Activated T-cell treated with anti-CD3 and anti-CD28 coated beads for 48 hours (primary cell): ENCODE measurements around the gene LRRC74B.

Source experiments
- DNase-seq: peaks from one replicate; pipeline ENCODE4 v3.0.0-alpha.2; 2020; ENCODE audit warnings: low read depth

The LRRC74B gene

DNA sequence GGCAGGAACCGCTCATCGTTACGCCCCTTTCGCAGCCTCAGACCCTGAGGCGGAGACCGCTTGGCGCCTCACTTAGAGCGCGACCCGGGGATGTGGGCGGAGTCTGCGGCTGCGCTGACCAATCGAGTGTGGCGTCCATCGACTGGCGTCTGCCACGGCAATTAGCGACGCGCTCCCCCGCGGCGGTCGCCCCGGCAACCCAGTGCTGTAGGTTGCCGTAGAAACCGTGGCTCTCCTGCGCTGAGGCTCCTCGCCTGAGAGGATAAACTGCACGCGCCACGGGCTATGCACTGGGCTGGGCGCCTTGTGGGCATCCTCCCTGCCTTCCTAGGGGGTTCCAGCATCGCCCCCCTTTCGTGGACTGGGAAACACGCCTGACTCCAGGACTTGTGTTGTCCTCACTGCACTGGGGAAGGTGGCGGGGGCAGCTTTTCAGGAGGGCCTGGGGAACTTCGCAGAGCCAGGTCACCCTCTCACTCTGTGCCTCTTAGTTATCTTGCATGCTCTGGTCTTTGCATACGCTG is 31.5 kb upstream of the LRRC74B start:
- DNase-seq: peak; percentile 86

DNA sequence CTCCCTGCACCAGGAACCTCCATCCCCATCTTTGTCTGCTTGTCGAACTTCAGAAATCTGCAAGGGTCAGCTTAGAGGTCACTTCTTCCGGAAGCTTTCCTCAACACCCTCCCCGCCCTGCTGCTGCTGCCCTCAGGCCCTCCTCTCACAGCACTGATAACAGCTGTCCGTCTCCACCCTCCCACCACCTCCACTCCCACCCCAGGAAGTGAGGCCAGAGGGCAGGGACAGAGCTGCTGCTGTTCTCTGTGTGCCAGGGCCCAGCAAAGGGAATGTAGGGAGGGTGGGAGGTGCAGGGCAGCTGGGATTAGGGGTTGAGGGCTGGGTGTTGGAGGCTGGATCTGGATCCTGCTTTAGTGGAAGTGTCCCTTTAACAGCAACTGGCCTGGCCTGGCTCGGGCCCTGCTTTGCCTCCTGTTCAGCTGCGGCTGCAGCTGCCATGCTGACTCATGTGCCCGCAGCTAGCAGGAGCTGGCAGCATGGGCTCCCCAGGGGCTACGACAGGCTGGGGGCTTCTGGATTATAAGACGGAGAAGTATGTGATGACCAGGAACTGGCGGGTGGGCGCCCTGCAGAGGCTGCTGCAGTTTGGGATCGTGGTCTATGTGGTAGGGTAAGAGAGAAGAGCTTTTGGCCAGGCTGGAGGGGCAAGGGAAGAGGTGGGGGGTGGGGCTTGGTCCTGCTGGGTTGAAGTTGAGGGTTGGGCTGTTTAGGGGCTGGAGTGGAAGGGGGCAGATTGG is 30.9 kb upstream of the LRRC74B start, which contains the start of gene P2RX6:
Gene P2RX6, plus strand, starts transcription at position 440 of the 740 bp plus-strand sequence. Its CDS starts 10 bp downstream, at position 450.
- no peak for DNase-seq

DNA sequence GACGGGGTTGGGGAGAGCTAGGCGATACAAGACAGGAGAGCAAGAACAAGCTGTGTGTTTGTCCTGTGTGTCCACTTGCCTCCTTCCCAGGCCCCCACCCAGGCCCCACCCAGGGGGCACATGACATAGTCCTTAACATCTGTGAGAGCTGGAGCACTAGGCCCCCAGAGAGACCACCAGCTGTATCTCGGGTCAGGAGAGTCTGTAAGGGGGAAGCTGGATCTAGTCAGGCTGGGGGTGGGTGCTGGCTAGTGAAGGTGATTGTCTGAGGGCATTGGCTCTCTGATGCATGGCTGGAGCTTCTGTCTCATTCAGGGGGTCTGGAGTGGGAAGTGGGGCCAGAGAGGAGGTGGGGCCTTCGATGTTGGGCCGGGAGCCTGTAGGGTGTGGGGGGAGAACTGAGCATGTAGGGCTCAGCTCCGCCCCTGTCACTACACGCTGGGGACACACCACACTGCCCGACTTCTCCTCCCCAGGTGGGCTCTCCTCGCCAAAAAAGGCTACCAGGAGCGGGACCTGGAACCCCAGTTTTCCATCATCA is 30.2 kb upstream of the LRRC74B start:
- no peak for DNase-seq

- DNase-seq: no peak
Measured at GRCh38 chr22:21016644-21017420, 28.9 kb upstream of the LRRC74B start.

- DNase-seq: no peak
Measured at GRCh38 chr22:21018314-21018713, 27.4 kb upstream of the LRRC74B start.

DNA sequence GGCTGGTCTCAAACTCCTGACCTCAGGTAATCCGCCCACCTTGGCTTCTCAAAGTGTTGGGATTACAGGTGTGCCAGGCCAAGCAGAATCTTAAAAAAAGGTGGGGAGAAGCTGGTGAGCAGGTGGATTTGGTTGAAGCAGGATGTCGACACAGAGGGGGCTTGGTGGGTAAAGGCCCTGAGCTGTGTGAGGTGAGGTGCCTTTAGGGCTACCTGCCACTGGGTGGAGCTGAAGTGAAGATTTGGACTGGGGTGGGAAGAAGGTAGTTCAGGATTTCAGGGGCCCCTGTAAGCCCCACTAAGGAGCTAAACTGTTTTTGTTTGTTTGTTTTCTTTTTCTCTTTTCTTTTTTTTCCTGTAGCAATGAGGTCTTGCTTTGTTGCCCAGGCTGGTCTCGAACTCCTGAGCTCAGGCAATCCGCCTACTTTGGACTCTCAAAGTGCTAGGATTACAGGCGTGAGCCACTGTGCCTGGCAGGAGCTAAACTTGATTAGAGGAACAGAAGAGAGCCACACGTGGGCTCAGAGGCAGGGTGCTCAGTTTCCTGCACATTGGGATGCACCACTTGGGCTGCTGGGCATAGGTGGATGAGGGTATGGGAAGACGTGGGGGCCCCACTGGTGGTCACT is 24.8 kb upstream of the LRRC74B start:
- DNase-seq: no peak

GRCh38 chr22:21022507-21022906 is 23.2 kb upstream of the LRRC74B start:
- DNase-seq: no peak

DNA sequence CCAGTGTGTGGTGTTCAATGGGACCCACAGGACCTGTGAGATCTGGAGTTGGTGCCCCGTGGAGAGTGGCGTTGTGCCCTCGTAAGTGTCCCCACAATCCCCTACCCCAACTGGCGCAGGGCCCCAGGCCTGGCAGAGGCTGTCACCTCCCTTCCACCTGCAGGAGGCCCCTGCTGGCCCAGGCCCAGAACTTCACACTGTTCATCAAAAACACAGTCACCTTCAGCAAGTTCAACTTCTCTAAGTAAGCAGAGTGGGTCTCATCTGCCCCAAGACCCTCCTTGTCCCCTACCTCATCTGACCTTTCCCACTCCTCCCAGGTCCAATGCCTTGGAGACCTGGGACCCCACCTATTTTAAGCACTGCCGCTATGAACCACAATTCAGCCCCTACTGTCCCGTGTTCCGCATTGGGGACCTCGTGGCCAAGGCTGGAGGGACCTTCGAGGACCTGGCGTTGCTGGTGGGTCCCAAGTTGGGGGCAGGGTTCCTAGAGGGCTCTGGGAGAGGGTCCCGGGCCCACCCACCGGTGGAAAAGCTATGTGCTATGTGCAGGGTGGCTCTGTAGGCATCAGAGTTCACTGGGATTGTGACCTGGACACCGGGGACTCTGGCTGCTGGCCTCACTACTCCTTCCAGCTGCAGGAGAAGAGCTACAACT is 22.7 kb upstream of the LRRC74B start:
- no peak for DNase-seq

DNA sequence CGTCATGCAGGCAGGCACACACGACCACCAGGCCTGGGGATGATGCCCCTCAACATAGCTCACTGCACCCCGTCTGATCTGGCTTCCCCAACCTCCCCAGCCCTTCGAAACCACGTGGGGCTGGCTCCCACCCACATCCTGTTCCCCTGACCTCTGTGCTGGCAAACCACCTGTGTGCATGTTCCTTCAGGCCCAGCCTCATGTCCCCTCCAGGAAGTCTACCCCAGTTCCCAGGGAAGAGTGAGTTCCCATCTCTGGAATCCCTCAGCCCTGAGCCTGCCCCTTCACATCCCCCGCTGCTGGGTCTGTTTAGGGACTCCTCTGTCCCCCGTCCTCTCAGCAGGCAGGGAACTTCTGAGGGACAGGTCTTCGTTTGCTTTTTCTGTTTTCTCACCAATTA is 20.5 kb upstream of the LRRC74B start:
- DNase-seq: no peak

DNA sequence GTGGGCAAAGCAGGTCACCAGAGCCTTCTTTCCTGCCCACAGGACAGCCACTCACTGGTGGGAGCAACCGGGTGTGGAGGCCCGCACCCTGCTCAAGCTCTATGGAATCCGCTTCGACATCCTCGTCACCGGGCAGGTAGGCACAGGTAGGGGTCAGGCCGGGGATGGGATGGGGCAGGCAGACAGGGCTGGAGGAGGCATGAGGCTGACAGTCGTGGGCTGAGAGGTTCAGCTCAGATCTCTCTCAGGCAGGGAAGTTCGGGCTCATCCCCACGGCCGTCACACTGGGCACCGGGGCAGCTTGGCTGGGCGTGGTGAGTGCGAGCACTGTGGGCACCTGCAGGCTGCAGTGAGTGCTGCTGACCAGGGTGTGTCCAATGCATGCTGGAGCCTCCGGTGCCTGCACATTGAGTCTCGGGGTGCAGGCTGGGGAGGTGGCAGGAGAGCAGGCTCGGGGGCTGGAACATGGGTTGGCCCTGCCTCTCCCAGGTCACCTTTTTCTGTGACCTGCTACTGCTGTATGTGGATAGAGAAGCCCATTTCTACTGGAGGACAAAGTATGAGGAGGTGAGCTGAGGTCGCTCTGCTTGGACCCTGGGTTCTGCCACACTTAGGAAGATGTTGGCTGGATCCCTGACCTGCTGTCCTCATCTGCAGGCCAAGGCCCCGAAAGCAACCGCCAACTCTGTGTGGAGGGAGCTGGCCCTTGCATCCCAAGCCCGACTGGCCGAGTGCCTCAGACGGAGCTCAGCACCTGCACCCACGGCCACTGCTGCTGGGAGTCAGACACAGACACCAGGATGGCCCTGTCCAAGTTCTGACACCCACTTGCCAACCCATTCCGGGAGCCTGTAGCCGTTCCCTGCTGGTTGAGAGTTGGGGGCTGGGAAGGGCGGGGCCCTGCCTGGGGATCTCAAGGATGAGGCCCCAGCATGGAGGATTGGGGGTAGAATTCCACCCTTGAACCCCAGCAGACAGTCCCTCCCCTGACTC is 19.7 kb upstream of the LRRC74B start:
- no peak for DNase-seq

DNA sequence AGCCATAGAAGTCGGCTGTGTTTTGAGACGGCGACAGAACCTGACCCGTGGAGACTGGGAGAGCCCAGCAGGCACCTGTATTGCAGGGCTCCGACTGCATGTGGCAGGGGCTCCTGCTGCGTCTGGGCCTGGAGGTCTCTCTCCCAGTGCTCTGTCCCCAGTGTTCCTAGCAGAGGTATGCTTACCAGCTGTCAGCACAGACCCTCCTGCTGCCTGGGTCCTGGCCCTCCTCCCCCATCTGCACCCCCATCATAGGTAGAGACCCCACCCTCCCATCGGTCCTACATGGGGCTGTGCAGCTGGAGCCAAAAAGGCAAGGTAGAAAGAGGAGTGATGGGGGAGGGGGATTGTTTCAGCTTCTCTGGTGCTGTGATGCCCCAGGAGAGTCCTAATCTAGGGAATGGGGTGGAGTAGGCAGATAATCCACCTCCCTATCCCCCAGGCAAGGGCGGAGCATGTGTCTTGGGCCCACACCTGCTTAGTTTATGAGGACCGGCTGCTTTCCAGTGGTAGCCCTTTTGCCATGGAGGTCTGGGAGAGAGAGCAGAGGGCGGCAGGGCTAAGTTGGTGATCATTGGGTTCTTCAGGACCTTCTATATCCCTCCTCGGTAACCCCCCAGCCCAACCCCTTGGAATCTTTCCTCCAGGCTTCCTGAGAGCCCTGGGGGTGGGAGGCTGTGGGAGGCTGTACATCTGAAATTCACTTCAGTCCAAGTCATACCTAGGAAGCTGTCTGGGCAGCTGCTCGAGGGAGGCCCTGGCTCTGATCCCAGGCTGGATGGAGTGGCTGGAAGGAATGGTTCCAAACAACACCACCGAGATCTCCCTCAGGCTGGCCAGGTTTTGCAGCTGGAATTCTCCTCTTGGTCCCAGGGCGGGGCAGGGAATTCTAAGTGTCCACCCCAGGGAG is 18.7 kb upstream of the LRRC74B start:
- DNase-seq: no peak

DNA sequence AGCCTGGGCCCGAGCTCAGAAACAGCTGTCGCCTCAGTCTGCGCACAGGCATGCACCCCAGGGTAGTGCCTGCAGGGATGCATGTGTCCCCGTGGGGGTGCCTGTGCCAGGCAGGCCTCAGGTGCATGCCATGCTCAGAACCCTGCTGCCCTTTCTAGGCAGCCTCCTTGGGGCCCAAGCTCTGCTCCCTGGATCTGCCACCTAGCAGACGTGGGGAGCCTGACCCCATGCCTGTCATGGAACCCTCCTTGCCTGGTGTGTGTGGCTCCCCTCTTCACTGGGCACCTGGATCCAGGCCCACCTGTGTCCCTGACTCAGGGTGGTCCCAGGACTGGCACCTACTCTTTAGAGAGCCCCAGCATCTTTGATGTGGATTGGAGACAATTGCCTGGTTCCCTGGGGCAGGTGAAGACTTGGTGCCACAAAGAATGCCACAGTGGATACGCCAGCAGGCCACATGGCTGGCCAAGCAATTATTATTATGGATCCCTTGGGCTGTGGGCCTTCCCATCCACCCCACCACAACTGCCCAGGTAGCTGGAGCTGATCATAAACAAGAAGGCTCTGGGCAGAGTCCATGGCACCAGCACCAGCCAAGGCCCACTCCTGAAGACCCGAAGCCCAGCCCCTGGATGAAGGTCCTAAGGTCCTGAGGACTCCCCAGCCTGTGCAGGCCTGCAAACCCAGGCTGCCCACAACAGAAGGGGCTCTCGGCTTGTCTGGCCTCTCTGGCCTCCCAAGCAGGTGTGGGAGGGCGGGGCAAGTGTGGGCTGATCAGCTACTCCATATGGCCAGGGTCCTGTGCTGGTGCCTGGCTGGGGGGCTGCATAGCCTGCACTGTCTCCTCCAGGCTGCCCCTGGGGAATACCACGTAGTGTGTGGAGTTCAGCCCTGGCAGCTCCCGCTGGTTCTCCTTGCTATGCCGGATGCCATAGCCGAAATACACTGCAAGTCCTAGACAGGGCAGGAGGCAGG is 17.2 kb upstream of the LRRC74B start:
- DNase-seq: no peak

- no peak for DNase-seq
Measured at GRCh38 chr22:21029486-21030025, 16.2 kb upstream of the LRRC74B start.

- DNase-seq: no peak
Measured at GRCh38 chr22:21030032-21030431, 15.7 kb upstream of the LRRC74B start.

GRCh38 chr22:21030621-21031544 is 14.9 kb upstream of the LRRC74B start:
- DNase-seq: no peak

DNA sequence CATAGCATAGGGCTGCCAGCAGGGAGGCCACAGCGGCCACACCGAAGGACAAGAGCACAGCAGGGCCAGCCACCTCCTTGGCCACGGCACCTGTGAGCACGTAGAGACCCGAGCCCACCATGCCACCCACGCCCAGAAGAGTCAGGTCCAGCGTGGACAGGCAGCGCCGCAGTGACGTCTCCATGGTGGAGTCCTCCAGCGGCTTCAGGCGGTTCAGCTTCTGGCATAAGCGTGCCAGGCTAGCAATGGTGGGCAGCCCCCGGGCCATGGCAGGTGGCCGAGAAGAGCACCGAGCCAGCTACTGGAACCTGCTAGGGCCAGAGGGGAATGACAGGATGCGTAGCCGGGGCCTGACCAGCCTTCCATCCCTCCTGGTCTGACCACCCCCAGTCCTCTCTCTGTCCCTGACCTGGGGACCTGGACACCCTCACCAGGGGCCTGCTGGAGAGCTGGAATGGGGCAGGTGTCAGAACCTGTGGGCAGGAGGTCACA is 14.2 kb upstream of the LRRC74B start:
- no peak for DNase-seq
